G401.6 (cell line): Measurements from ENCODE around the gene TUBA4B.
"Not testable (repeated sequence)": the region's sequence is repeated elsewhere in the genome, so short reads cannot be mapped to it uniquely, and the experiment has no call there.

Source experiments
- FAIRE-seq: peaks from 2 replicates; lab custom pipeline; 2012; peaks lifted over from hg19 to GRCh38; lab: Jason Lieb, UNC

Gene TUBA4B

GRCh38 chr2:219291910-219292490, 39.0 kb downstream of the TUBA4B start:
- FAIRE-seq, result no peak

DNA sequence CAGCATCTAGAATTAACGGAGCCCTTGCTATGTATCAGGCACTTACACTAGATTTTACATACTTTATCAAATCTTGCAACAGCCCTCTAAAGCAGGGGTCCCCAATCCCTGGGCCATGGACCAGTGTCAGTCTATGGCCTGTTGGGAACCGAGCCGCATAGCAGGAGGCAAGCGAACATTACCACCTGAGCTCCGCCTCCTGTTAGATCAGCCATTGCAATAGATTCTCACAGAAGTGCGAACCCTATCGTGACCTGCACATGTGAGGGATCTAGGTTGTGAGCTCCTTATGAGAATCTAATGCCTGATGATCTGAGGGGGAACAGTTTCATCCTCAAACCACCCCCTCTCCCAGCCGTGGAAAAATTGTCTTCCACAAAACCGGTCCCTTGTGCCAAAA, 39.6 kb downstream of the TUBA4B start:
- FAIRE-seq, result no peak

DNA sequence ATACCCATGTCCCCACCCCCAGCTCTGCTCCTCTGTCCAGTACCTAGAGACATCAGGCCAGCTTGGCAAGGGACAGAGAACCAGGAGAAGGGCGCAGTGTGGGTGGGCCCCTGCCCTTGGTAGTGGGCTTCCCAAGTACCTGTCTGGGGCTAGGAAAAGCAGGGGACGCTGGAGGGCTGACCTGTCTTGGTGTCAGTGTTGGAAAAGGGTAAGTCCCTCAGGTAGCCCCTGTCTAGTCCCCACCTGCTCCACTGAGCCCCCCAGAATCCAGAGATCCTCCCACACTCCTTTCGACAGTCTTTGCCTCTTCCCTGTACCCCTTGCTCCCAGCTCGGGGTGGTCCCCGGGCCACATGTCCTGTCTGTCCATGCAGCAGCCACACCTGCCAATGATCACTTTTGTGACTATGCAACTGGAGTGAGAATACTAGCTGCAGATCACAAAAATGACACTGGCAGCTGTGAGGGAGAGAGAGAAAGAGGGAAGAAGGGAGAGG, 40.7 kb downstream of the TUBA4B start:
- no peak for FAIRE-seq

- no peak for FAIRE-seq
These were observed 41.6 kb downstream of the TUBA4B start for GRCh38 chr2:219294356-219295351.

- no peak for FAIRE-seq
These were observed 43.1 kb downstream of the TUBA4B start for GRCh38 chr2:219296142-219296541.

DNA sequence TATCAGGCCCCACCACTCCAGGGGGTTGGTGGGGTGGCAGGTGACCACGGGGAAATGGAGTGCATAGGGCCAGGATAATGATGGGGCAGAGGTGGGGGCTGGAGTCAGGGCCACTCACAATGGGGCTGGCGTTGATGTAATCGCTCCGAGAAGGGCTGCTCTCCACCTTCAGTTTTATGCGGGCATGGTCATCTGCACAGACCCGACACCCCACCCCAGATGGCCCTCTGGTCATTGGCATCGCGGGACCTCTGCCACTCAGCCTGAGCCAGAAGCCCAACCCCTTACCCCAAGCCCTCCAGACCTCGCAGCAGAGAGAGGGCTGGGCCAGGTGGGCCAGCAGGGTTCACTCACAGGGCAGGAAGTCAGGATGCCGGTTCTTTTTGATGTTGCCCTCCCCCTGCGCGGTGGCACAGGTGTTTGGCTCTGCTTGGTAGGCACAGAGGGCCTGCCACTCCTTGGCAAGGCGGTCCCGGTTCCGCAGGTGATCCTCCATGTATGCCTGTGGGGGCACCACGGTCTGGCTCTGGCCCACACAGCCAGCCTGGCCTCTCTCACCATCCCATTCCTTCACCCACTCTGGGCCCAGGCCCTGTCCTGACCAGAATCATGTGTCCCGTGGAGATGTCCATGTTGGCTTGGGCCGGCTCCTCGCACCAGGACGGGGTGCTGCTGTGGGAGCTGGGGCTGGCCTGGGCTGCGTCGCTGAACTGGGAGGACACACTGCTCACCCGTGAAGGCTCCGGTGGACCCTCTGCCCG, 43.8 kb downstream of the TUBA4B start:
- no peak for FAIRE-seq

- FAIRE-seq, result no peak
These were observed 44.9 kb downstream of the TUBA4B start for GRCh38 chr2:219297766-219298456.

- peak; percentile 87 for FAIRE-seq
These were observed 45.8 kb downstream of the TUBA4B start for GRCh38 chr2:219298759-219299371.

- no peak for FAIRE-seq
These were observed 46.3 kb downstream of the TUBA4B start for GRCh38 chr2:219299372-219299760.

DNA sequence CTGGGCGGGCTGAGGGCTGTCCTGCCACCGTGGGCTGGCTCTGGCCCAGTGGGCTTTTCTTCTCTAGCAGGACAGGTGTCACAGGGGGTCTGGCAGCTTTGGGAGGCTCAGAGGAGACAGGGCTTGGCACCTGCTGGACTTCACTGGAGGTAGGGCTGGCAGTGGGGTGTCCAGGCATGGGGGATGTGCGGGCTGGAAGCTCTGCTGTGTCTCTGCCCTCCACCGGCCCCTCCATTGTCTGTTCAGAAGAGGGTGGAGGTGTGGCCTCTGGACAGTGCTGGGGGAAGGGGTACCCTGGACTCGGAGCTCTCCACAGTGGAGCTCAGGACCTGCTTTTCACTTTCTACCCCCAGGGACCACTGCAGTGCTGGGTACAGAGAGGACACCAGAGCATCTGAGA, 47.0 kb downstream of the TUBA4B start:
- FAIRE-seq, result no peak

DNA sequence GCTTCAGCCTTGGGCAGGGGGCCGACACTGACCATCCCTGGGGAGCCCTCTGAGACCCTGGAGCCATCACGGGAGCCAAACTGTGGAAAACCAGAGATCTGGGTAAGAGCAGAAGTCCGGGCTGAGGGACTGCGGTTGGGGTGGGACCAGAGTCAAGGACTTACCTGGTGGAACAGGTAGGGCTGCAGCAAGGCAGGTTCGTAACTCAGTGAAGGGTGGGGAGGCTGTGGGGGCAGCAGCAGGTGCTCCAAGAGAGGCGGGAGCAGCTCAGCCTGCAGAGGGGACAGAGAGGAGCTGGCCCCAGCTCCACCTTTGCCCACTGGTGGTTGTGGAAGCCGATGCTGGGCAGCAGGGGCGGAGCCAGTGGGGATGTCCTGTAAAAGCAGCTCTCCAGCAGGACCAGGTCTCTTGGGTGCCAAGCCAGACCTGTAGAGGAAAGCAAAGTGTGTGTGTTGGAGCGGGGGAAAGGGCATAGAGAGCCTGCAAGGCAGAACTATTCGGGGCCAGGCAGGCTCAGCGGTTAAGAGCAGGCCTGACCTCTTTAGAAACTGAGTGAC, 49.4 kb downstream of the TUBA4B start:
- no peak for FAIRE-seq

GRCh38 chr2:219304223-219304622, 51.2 kb downstream of the TUBA4B start:
- no peak for FAIRE-seq

GRCh38 chr2:219306047-219306446, 53.0 kb downstream of the TUBA4B start:
- no peak for FAIRE-seq

DNA sequence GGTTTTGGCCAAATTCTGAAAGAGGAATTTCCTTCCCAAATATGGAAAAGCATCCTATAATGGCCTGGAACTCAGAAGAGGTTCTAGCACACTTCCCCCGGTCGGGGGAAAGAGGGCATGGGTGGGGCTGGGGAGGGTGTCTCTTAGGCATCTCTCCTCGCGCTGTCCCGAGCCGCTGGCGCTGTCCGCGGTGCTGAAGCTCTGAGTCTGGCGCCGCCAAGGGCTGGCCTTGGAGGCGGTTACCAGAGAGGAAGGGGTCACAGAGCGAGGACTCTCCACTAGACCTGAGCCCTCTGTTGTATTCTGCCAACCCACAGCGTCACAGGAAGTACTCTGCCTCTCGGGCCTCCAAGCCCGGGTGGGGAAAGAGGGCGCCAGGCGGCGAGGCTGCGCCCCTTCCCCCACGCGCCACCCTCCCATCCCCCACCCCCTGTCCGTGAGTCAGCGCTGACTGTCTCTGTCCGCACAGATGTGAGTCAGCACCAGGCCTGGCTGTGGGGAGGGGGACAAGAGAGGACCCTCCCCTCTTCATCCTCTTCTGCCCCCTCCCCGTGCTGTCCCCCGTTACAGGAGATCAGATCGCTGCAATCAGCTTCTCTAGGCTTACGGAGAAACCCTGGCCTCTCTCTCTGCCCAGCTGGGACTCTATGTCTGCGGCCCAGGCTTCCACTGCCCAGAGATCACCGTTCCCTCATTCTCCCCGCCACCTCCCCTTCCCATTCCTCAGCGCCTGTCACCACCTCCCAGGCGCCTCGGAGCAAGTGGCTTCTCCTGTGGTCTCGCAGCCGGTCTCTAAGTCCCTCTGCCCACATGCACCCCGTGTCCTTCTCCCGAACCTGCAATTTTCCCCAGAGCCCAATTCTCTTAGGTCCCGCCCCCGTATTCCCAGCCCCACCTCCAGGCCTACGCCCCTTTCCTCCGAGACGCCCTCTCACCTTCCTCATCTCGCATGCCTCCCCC, 55.4 kb downstream of the TUBA4B start:
- FAIRE-seq, result no peak

GRCh38 chr2:219309278-219309677, 56.2 kb downstream of the TUBA4B start, which contains the start of gene PTPRN:
TSS of gene PTPRN (minus strand) at chr2:219309401. CDS start at chr2:219309332, 69 bp downstream.
- no peak for FAIRE-seq

GRCh38 chr2:219312683-219313263, 59.7 kb downstream of the TUBA4B start:
- not testable (repeated sequence) for FAIRE-seq

DNA sequence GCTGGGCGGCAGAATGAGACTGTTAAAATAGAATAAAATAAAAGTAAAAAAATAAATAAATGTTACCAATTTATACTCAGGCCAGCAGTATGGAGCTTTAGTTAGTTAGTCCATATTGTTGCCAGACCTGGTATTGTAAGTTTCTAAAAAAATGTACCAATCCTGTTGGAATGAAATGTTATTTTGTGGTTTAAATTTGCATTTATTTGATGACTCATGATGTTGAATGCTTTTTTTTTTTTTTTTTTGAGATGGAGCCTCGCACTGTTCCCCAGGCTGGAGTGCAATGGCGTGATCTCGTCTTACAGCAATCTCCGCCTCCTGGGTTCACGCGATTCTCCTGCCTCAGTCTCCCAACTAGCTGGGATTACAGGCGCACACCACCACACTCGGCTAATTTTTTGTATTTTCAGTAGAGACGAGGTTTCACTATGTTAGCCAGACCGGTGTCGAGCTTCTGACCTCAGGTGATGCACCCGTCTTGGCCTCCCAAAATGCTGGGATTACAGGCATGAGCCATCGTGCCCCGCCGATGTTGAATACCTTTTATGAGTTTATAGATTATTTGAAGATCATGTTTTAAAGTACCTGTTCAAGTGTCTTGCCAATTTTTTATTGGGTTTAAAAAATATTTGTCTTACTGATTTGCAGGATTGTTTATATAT, 61.9 kb downstream of the TUBA4B start:
- FAIRE-seq, result no peak
